ENCODE data around the gene AP5Z1.

The AP5Z1 gene

GRCh38 chr7:4775848-4776623 is 613 bp downstream of the AP5Z1 start:
- TF ChIP-seq CTCF (IDR thresholded peaks at IDR 0.05) (no peak), ZFX (IDR thresholded peaks at IDR 0.05; ENCODE audit: borderline replicate concordance) (no peak)
- H3K27ac ChIP-seq: peak overlapping the region; percentile 79

GRCh38 chr7:4779118-4779517 is 3.7 kb downstream of the AP5Z1 start:
- no peak for TF ChIP-seq CTCF (IDR thresholded peaks at IDR 0.05)
- no peak for TF ChIP-seq ZFX (IDR thresholded peaks at IDR 0.05; ENCODE audit: borderline replicate concordance)
- H3K27ac ChIP-seq: no peak overlapping the region

GRCh38 chr7:4781366-4782069 is 6.1 kb downstream of the AP5Z1 start:
- TF ChIP-seq ZFX (IDR thresholded peaks at IDR 0.05; ENCODE audit: borderline replicate concordance) (no peak), CTCF (IDR thresholded peaks at IDR 0.05) (no peak)
- H3K27ac ChIP-seq: no peak overlapping the region

- TF ChIP-seq ZFX (IDR thresholded peaks at IDR 0.05; ENCODE audit: borderline replicate concordance) (no peak), CTCF (IDR thresholded peaks at IDR 0.05) (no peak)
- no peak overlapping the region for H3K27ac ChIP-seq
These were observed 7.2 kb downstream of the AP5Z1 start for GRCh38 chr7:4782333-4783291.

GRCh38 chr7:4783292-4783652 is 7.8 kb downstream of the AP5Z1 start:
- no peak for TF ChIP-seq CTCF (IDR thresholded peaks at IDR 0.05)
- H3K27ac ChIP-seq: no peak overlapping the region

- no peak overlapping the region for H3K27ac ChIP-seq
- TF ChIP-seq ZFX (IDR thresholded peaks at IDR 0.05; ENCODE audit: borderline replicate concordance): no peak
- no peak for TF ChIP-seq CTCF (IDR thresholded peaks at IDR 0.05)
These were observed 8.4 kb downstream of the AP5Z1 start for GRCh38 chr7:4783762-4784351.
